NT2/D1 (cell line): Measurements from ENCODE around the gene CDK6.

Source experiments
- SUZ12 ChIP-seq: IDR thresholded peaks from 2 replicates; pipeline ENCODE4 v1.6.1; 2011; ENCODE audit not compliant: insufficient read length, insufficient read depth; ENCODE audit errors: extremely low read depth
- YY1 ChIP-seq: IDR thresholded peaks from 2 replicates; pipeline ENCODE4 v1.6.1; 2011; ENCODE audit not compliant: insufficient read length, insufficient read depth
- ZNF274 ChIP-seq: IDR thresholded peaks from 2 replicates; pipeline ENCODE4 v1.6.1; 2011; ENCODE audit warnings: mild to moderate bottlenecking, low read depth, low read length

DNA sequence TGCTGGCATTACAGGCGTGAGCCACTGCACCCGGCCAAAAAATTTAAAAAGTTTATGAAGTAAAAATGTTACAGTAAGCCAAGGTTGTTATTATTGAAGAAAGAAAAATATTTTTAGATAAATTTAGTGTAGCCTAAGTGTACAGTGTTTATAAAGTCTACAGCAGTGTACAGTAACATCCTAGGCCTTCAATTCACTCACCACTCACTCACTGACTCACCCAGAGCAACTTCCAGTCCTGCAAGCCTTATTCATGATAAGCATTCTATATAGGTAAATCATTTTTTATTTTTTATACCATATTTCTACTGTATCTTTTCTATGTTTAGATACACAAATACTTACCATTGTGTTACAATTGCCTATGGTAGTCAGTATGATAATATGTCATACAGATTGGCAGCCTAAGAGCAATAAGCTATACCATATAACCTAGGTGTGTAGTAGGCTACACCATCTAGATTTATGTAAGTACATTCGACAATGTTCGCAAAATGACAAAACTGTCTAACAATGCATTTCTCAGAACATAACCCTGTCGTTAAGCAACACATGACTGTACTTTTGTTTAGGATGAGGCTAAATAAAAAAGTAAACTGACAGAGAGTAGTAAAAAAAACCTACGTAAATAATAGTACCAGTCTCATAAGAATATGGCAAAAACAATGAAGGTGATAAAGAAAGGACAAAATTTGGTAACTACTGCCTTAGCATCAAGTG lies 168.4 kb downstream of the CDK6 start:
- TF ChIP-seq ZNF274 = no peak
- no peak for TF ChIP-seq YY1
- no peak for TF ChIP-seq SUZ12
